Activated CD8-positive, alpha-beta memory T cell treated with anti-CD3 and anti-CD28 coated beads, Interleukin-2, amount 10 ng/mL, durations not matched to agents 7 days and 5 days (primary cell): ENCODE data around the gene CFAP74. TPM values are rescaled to one million over a fixed set of nuclear protein-coding genes. Genes with fewer than 3 reads are reported as not detected.

Experiments
- ATAC-seq: fragments of 150-1000 bp; cut with Tn5 transposase; one replicate; pipeline ENCODE4 v1.10.0; 2021; ENCODE audit warnings: moderate library complexity
- CTCF ChIA-PET: fragments of 350-600 bp; sonication (Branson Sonifier 250); formaldehyde crosslinking; loops from one replicate; lab custom pipeline; 2021; ENCODE audit warnings: antibody characterized with exemption; lab: Charles Lee
- DNase-seq: peaks from one replicate; pipeline ENCODE4 v3.0.0-alpha.2; 2020
- H3K27ac Mint-ChIP-seq: one replicate; pipeline ENCODE4 v1.8.0; 2021; ENCODE audit warnings: mild to moderate bottlenecking, mixed read lengths
- H3K27me3 Mint-ChIP-seq: one replicate; pipeline ENCODE4 v1.8.0; 2021; ENCODE audit warnings: mixed read lengths
- H3K36me3 Mint-ChIP-seq: one replicate; pipeline ENCODE4 v1.8.0; 2021; ENCODE audit warnings: mild to moderate bottlenecking, mixed read lengths
- H3K4me1 Mint-ChIP-seq: one replicate; pipeline ENCODE4 v1.8.0; 2021; ENCODE audit warnings: mixed read lengths
- H3K4me3 Mint-ChIP-seq: one replicate; pipeline ENCODE4 v1.8.0; 2021; ENCODE audit warnings: mild to moderate bottlenecking, moderate library complexity, mixed read lengths
- H3K9me3 Mint-ChIP-seq: one replicate; pipeline ENCODE4 v1.8.0; 2022; ENCODE audit warnings: low read depth, mixed read lengths
- total RNA-seq, 2 experiments: library from RNA; stranded (reverse); gene quantifications; one replicate each; pipeline ENCODE4 v1.2.3, GENCODE V29; 2021

CFAP74 gene
- total RNA-seq, 2 experiments from 2014 or later: not detected

- Mint-ChIP-seq H3K4me3 (no peak overlapping the region), H3K27ac (no peak overlapping the region), H3K27me3 (peaks cover 9% of the 10 kb centered on the region), H3K36me3 (no peaks in the 10 kb centered on the region), H3K4me1 (peaks cover 6% of the 10 kb centered on the region), H3K9me3 (no peaks in the 10 kb centered on the region)
- ATAC-seq: no peak
- CTCF ChIA-PET: interaction anchor here (1.3 kb wide), 1 partner anchor 129 kb away, joined by 3 read pairs; no protein-coding TSS in a partner anchor
- DNase-seq: peak; percentile 40
These were observed 87.4 kb downstream of the CFAP74 start for GRCh38 chr1:1915911-1916840.

- DNase-seq: no peak
- no peak for ATAC-seq
- H3K4me3 Mint-ChIP-seq: no peak within 1 kb of the TSS
- H3K27me3 Mint-ChIP-seq: peaks cover 9% of the 10 kb centered on the region
- H3K27ac Mint-ChIP-seq: no peak within 1 kb of the TSS
- H3K4me1 Mint-ChIP-seq: peaks cover 10% of the 10 kb centered on the region
- CTCF ChIA-PET: interaction anchor here (1.3 kb wide), 1 partner anchor 130 kb away, joined by 3 read pairs; no protein-coding TSS in a partner anchor
- H3K9me3 Mint-ChIP-seq: no peaks in the 10 kb centered on the region
- no peaks in the 10 kb centered on the region for H3K36me3 Mint-ChIP-seq
These were observed 88.5 kb downstream of the CFAP74 start, which contains the start of gene CALML6 for GRCh38 chr1:1914971-1915692. TSS of gene CALML6 (plus strand) at chr1:1915260. CDS start at chr1:1915281, 21 bp downstream.

- DNase-seq: no peak
- Mint-ChIP-seq H3K27me3 (peaks cover 9% of the 10 kb centered on the region), H3K9me3 (no peaks in the 10 kb centered on the region), H3K4me1 (peaks cover 12% of the 10 kb centered on the region), H3K4me3 (no peak overlapping the region), H3K27ac (no peak overlapping the region), H3K36me3 (no peaks in the 10 kb centered on the region)
- ATAC-seq: no peak
- CTCF ChIA-PET: no interaction called here
These were observed 89.2 kb downstream of the CFAP74 start for GRCh38 chr1:1914101-1914970.

DNA sequence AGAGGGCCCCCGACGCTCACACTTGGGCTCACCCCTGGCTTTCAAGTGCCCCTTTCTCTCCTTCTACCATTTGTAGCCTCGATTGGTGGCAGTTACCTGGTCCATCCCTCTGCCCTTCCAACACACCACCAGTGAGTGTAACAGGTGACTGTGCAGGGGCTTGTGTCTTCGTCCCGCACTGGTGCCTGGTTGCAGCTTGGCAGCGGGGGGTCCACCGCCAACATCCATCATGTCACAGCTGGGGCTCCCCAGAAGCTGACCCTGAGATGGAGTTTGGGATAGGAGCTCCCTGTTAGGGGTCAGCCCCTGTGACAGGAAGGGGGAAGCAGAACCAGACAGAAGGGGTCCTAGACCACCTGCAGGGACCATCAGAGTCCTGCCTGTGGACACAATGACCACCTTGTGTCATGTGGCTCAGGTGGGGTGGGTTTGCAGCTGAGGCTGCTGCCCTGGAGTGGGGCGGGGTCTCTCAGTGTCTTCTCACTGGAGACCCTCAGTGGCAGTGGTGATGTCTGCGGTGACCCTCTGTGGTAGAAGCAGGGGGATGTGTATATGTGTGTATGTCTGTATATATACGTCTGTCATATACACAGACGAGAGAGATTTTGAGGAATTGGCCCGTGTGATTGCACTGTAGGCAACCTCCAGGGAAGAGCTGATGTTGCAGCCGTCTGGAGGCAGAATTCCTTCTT is 92.1 kb downstream of the CFAP74 start:
- DNase-seq (no peak), ATAC-seq (no peak)
- peaks cover 10% of the 10 kb centered on the region for H3K4me1 Mint-ChIP-seq
- H3K27me3 Mint-ChIP-seq: no peaks in the 10 kb centered on the region
- CTCF ChIA-PET: interaction anchor here (1.1 kb wide), 1 partner anchor 11 kb away, joined by 4 read pairs; no protein-coding TSS in a partner anchor
- no peaks in the 10 kb centered on the region for H3K36me3 Mint-ChIP-seq
- no peaks in the 10 kb centered on the region for H3K9me3 Mint-ChIP-seq
- no peak overlapping the region for H3K4me3 Mint-ChIP-seq
- H3K27ac Mint-ChIP-seq: no peak overlapping the region

GRCh38 chr1:1910651-1911331 is 92.8 kb downstream of the CFAP74 start:
- no peaks in the 10 kb centered on the region for H3K9me3 Mint-ChIP-seq
- CTCF ChIA-PET: interaction anchor here (1.1 kb wide), 1 partner anchor 10 kb away, joined by 4 read pairs; no protein-coding TSS in a partner anchor
- no peak overlapping the region for H3K4me3 Mint-ChIP-seq
- no peaks in the 10 kb centered on the region for H3K27me3 Mint-ChIP-seq
- ATAC-seq (no peak), DNase-seq (no peak)
- H3K27ac Mint-ChIP-seq: no peak overlapping the region
- H3K36me3 Mint-ChIP-seq: no peaks in the 10 kb centered on the region
- peaks cover 15% of the 10 kb centered on the region for H3K4me1 Mint-ChIP-seq

DNA sequence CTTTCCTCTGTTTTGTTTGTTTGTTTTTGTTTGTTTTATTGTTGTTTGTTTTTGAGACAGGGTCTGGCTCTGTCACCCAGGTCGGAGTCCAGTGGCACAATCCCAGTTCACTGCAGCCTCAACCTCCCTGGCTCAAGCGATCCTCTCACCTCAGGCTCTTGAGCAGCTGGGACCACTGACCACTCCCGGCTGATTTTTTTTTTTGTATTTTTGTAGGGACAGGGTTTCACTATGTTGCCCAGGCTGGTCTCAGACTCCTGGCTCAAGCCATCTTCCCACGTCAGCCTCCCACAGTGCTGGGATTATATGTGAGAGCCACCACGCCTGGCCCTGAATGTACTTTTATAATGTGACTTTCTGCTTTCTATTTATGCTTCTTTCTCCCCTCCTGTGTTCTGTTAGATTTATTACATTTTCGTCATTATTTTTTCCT is 93.5 kb downstream of the CFAP74 start:
- no peak for ATAC-seq
- H3K27ac Mint-ChIP-seq: peak overlapping the region; percentile 48
- CTCF ChIA-PET: interaction anchor here (1.1 to 2.8 kb wide), 6 partner anchors 10 to 281 kb away, joined by 3 to 14 read pairs (median 4); partner anchors contain the start of gene TMEM52

DNA sequence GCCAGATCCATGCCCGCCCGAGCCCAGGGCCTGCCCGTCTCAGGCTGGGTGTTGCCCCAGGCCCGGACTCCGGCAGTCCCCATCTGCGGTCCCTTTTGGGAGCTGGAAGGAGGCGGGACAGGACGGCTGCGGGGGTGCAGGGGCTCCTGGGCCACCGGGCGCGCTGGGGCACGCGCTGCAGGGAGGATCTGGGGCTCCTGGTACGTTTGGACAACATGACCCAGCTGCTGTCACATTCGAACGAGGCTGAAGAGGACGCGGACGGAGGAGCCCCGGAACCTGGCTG is 95.1 kb downstream of the CFAP74 start:
- peaks cover 15% of the 10 kb centered on the region for H3K4me1 Mint-ChIP-seq
- DNase-seq: peak; percentile 64
- no peaks in the 10 kb centered on the region for H3K36me3 Mint-ChIP-seq

More for the DNA sequence above, 93.5 kb downstream of the CFAP74 start:
- Mint-ChIP-seq H3K4me3 (peak overlapping the region; percentile 73), H3K27me3 (no peaks in the 10 kb centered on the region), H3K9me3 (no peaks in the 10 kb centered on the region), H3K36me3 (no peaks in the 10 kb centered on the region), H3K4me1 (peaks cover 15% of the 10 kb centered on the region)
- DNase-seq: no peak

GRCh38 chr1:1907098-1907736 is 96.4 kb downstream of the CFAP74 start:
- H3K4me3 Mint-ChIP-seq: no peak overlapping the region
- no peaks in the 10 kb centered on the region for H3K36me3 Mint-ChIP-seq
- peak; percentile 40 for DNase-seq
- ATAC-seq: no peak
- H3K27ac Mint-ChIP-seq: no peak overlapping the region
- H3K4me1 Mint-ChIP-seq: peaks cover 15% of the 10 kb centered on the region
- CTCF ChIA-PET: interaction anchor here (0.7 to 6.1 kb wide), 8 partner anchors 11 to 130 kb away, joined by 3 to 96 read pairs (median 14); no protein-coding TSS in a partner anchor
- no peaks in the 10 kb centered on the region for H3K9me3 Mint-ChIP-seq
- no peaks in the 10 kb centered on the region for H3K27me3 Mint-ChIP-seq

More for the DNA sequence above, 95.1 kb downstream of the CFAP74 start:
- peak overlapping the region; percentile 64 for H3K4me3 Mint-ChIP-seq
- no peaks in the 10 kb centered on the region for H3K27me3 Mint-ChIP-seq
- CTCF ChIA-PET: interaction anchor here (0.9 to 6.1 kb wide), 20 partner anchors 9 to 536 kb away, joined by 3 to 96 read pairs (median 5); partner anchors contain the start of gene TMEM52
- no peaks in the 10 kb centered on the region for H3K9me3 Mint-ChIP-seq
- H3K27ac Mint-ChIP-seq: peak overlapping the region; percentile 75
- ATAC-seq: no peak

GRCh38 chr1:1906185-1907097 is 97.1 kb downstream of the CFAP74 start:
- DNase-seq (peak; percentile 82), ATAC-seq (peak; percentile 50)
- H3K9me3 Mint-ChIP-seq: no peaks in the 10 kb centered on the region
- no peak overlapping the region for H3K4me3 Mint-ChIP-seq
- CTCF ChIA-PET: interaction anchor here (0.6 to 6.1 kb wide), 31 partner anchors 10 to 493 kb away, joined by 3 to 96 read pairs (median 4); no protein-coding TSS in a partner anchor
- no peaks in the 10 kb centered on the region for H3K36me3 Mint-ChIP-seq
- H3K27ac Mint-ChIP-seq: peak overlapping the region; percentile 21
- H3K27me3 Mint-ChIP-seq: no peaks in the 10 kb centered on the region
- peaks cover 15% of the 10 kb centered on the region for H3K4me1 Mint-ChIP-seq

- H3K4me1 Mint-ChIP-seq: peaks cover 10% of the 10 kb centered on the region
- CTCF ChIA-PET: no interaction called here
- H3K27ac Mint-ChIP-seq: no peak overlapping the region
These were observed 100.4 kb downstream of the CFAP74 start for GRCh38 chr1:1903224-1903623.

More at GRCh38 chr1:1903224-1903623, 100.4 kb downstream of the CFAP74 start:
- no peak for ATAC-seq
- H3K27me3 Mint-ChIP-seq: no peaks in the 10 kb centered on the region
- no peak overlapping the region for H3K4me3 Mint-ChIP-seq
- H3K9me3 Mint-ChIP-seq: no peaks in the 10 kb centered on the region
- DNase-seq: no peak
- H3K36me3 Mint-ChIP-seq: no peaks in the 10 kb centered on the region
